Testis (tissue), 2 donors: ENCODE data around the gene CLCN4.

Experiments
- POLR2A ChIP-seq: fragments of 450-650 bp; IDR thresholded peaks from one replicate; pipeline ENCODE4 v1.6.1; 2017; ENCODE audit warnings: antibody characterized with exemption, mild to moderate bottlenecking, moderate library complexity
- TF ChIP-seq, protein P1 (sequence below), 3 experiments: fragments of 450-650 bp in 2 of 3; fragments of 200-600 bp in 1 of 3; sonication (generic) in 1 of 3; IDR thresholded peaks; one replicate each; pipeline ENCODE4 v1.5.1; 2016 to 2019; ENCODE audit warnings: antibody characterized with exemption in 3 of 3, mild to moderate bottlenecking in 2 of 3, moderate library complexity in 1 of 3

DNA sequence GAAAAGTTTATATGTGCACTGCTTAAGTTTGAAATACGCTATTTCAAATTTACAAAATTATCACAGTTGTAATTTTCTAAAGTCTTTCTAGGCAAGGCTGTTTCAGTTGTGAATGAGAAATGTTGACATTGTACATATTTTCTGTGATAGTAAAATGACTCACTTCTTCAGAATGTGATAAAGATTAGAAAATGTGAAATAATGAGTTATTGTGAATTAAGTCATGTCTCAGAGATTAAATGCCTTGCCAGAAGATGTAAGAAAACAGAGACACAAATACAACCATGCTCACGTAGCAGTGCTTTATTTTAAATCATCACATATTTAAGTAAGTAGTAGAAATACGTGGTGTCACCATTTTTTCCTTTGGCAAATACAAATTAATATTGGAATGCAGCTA lies 768 bp downstream of the CLCN4 start:
- TF ChIP-seq, protein P1, sequence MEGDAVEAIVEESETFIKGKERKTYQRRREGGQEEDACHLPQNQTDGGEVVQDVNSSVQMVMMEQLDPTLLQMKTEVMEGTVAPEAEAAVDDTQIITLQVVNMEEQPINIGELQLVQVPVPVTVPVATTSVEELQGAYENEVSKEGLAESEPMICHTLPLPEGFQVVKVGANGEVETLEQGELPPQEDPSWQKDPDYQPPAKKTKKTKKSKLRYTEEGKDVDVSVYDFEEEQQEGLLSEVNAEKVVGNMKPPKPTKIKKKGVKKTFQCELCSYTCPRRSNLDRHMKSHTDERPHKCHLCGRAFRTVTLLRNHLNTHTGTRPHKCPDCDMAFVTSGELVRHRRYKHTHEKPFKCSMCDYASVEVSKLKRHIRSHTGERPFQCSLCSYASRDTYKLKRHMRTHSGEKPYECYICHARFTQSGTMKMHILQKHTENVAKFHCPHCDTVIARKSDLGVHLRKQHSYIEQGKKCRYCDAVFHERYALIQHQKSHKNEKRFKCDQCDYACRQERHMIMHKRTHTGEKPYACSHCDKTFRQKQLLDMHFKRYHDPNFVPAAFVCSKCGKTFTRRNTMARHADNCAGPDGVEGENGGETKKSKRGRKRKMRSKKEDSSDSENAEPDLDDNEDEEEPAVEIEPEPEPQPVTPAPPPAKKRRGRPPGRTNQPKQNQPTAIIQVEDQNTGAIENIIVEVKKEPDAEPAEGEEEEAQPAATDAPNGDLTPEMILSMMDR (IDR thresholded peaks at IDR 0.05), result no peak
- TF ChIP-seq POLR2A, result no peak
